Measurements from ENCODE around the gene SLBP.
A peak's percentile ranks its signal among the peaks of the same experiment; 100 is the strongest.

The SLBP gene

DNA sequence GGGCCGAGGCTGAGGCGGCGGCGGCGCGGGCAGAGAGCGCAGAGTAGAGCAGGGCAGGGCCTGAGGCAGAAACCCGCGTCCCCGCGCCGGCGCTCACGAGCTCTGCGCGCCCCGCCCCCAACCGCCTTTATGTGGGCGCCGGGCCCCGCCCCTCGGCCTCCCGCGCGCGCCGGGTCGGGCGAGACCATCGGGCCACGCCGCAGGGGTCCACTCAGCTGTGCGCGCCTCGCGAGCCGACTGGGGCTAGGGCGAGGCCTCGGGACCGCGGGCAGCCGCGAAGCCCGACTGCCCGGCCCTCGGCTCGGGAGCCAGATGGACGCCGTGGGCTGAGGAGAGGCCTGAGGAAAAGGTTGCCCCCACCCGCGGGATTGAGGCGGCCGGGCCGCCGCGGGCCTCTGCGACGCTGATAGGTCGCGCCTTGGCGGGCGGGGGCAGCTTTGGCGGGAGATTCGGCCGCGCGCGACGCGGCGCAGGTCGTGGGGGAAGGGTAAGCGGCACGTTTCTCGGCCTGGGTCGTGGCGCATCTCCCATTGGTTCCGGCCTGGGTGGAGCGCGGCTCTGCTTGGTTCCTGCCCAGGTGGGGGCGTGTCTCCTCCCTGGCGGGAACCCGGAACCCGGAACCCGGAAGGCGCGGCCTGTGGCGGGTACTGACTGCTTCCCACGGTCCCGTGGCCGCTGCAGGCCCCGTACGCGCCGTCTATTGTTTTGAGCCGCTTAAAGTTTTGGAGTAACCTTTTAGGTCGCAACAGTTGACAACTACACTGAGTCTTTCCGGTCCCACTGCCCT is at the start of gene SLBP:
TSS of gene SLBP (minus strand) at position 104 of the 787 bp plus-strand sequence. CDS start 131 bp downstream, outside the sequence.
- peak; percentile 94 to 99 (median 98) for DNase-seq (ENCODE audit: low read depth in 4 of 4, low spot score in 1 of 4)

DNA sequence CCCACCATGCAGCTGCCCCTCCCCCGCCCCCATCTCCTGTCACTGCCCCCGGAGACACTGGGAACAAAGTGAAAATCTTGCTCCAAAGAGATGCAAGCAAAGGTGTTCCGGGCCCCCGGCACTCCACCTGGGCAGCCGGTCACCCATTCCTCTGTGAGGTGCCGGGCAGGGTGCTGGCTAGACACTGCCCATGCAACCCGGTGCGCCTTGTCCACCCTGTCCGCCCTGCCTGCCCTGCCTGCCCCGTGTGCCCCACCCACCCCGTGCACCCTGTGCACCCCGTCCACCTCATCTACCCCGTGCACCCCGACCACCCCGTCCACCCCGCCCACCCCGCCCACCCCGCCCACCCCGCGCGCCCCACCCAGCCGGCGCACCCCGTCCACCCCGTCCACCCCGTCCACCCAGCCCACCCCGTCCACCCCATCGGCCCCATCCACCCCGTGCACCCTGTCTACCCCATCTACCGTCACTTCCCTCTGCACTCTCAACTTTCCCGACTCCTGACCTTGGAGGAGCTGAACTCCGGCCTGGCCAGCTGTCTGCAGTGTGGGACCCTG is 49.1 kb upstream of the SLBP start:
- DNase-seq (ENCODE audit: low read depth in 4 of 4, low spot score in 1 of 4): no peak

DNA sequence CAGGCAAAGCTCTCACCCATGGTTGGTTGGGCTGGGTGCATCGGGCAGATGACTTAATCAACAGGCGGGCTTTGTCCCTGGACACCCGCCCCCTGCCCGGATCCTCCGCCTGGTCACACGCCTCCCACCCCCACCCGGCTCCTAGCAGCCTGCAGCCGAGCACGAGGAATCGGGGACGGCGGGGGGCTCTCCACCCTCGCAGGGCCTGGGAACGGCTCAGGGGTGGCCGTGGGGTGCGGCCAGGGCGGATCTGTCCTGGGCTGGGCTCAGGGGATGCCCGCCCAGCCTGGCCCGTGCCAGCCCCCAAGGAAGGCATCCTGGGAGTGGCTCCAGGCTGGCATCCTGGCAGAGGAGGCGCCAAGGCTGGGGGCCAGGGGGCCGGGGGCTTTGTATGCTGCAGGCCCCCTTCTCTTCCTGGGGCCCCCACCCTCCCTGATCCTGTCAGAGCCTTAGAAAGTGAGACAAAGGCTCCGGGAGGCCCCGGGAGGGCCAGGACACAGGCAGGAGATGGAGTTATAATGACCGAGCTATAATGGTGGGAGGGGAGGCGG is 48.5 kb upstream of the SLBP start:
- no peak for DNase-seq (ENCODE audit: low read depth in 4 of 4, low spot score in 1 of 4)

DNA sequence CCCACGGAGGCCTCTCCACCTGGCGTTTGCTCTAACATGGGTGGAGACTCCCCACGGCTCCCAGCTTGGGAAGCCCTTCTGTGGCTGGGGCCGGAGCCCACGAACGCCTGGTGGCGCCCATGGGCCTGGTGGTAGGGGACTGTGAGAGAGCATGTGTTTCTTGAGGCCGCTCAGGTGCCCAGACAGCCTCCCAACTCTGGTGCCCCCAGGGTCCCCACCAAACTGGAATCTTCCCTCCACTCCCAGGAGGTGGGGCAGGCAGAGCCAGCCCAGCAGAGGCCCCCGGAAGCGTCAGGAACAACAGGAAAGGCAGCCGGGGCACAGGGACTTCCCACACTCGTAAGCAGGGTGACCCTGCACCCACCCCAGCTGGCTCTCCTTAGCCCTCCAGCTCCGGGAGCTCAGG is 47.7 kb upstream of the SLBP start:
- DNase-seq (ENCODE audit: low read depth in 4 of 4, low spot score in 1 of 4): no peak

DNA sequence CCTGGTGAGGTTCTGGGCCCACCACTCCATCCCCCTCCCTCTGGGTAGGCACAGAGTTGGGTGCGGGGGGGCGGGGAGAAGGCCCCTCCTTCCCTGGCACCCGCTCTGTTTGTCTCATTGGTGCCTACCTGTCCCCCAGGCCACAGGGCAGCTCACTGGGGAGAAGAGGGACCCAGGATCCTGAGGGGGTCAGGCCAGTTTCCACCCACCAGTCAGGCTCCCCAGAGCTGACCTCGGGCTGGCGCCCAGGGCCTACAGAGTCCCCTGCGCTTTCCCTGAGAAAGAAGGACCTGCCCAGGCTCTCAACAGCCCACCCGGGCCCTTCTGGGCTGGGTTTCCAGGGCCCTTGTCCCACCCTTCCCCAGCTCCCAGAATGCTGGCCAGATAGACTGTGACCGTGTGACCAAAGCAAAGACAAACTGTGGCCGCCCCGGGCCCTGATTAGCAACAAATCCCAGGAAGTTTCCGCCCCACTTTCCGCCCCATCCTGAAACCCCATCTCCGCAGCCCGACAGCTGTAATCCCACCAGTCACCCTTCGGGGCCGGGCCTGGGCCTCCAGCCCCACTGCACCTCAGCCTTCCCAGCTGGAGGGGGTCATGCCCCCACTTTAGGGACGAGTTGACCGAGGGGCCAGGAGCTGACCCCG is 47.2 kb upstream of the SLBP start:
- no peak for DNase-seq (ENCODE audit: low read depth in 4 of 4, low spot score in 1 of 4)

DNA sequence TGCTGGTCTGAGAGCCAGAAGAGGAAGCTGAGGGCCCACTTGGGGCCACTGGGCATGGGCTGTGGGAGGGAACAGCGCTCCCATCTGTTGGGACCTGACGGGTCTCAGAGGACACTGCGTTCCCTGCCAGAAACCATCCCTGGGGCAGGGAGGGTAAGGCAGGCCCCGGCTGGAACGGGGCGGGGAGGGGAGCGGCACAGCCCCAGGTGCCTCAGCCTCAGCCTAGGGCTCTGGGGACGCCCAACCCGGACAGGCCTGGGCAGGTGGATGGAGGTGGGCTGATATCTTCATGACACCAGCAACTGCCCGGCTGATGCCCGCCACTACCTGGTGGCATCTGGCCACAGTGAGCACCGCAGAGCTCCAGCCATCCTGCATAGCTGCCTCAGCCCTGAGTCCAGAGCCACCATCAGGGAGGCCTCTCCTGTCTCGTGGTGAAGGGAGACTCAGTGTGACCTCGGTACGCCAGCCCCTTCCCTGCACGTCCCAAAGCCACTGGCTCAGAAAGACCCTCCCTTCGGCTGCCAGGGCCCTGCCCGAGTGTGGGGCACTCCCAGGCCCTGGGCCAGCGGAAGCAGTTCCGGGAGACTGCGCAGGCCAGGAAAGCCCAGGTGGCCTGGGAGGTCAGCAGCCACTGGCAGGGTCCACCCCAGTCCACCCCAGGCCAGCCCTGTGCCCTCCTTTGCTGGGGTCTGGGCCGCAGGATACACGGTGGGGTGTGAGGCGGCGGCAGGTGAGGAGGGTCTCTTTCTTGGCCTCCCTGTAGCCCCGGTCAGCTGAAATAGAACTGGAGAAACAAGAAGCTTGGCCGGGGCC is 46.4 kb upstream of the SLBP start:
- no peak for DNase-seq (ENCODE audit: low read depth in 4 of 4, low spot score in 1 of 4)

DNA sequence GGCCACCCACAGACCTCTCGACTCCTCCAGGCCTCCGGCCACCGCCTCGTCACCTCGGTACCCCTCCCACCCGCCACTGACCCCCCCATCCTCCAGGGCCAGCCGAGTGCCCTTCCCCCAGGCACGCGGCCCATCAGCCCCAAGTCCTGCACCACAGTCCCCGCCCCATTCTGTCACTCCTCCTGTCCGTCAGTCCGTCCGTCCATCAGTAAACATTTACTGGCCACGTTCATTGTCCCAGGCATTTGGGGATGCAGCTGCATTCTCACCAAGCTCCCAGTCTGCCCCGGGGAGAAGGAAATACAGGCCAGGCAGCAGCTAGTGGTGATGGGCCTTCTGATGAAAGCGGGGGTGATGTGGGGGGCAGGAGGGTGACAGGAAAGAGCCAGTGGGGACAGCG is 45.7 kb upstream of the SLBP start:
- DNase-seq (ENCODE audit: low read depth in 4 of 4, low spot score in 1 of 4): no peak

DNA sequence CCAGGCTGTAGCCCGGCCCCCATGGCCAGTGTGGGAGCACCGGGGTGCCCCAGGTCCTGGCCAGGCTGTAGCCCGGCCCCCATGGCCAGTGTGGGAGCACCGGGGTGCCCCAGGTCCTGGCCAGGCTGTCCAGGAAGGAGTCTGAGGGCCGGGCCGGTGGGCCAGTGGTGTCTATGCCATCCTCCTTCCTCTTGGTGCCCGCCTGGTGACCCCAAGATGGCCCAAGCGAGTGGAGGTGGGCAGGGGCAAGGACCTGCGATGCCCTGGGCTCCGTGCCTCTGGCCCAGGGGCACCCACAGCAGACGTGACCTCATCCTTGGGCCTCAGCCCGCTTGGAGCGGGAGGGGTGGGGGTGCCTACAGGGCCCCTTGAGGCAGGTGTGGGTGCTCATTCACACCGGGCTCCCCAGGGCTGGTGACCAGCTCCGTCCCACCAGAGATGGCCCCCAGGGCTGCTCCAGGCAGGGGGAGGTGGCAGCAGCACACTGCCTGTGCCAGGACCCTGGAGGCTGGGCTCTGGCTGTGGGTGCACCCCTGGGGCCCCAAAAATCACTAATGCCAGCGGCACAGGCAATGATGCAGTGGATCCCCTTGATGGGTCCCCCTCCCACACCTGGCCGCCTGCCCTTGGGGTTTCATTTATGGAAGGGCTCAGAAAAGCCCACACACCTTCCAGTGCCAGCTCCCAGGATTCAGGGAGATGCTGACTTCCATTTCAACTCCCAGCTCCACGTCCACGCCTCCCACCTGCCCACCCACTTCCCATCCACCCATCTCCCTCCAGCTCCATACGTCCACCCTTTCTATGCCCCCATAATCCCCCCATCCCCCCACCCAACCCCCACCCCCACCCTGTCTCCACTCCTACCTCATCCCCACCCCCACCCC is 45.0 kb upstream of the SLBP start:
- no peak for DNase-seq (ENCODE audit: low read depth in 4 of 4, low spot score in 1 of 4)

DNA sequence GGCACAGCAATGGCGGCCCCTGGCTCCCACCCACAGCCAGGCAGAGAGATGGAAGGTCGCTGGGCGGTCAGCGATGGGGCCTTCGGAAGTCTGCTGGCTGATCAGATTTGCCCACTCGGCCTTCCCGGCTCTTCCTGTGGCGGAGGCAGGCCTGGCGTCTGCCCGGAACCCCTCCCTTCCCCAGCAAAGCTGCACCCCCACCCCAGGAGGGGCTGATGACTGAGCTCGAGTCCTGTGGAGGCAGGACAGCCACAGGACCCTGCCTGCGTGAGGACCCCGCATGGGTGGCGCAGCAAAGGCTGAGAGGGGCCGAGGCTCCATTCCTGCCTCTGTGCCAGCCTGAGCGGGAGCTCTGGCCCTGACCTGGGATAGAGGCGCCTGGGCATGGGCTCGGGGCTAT is 44.0 kb upstream of the SLBP start:
- DNase-seq (ENCODE audit: low read depth in 4 of 4, low spot score in 1 of 4): no peak

DNA sequence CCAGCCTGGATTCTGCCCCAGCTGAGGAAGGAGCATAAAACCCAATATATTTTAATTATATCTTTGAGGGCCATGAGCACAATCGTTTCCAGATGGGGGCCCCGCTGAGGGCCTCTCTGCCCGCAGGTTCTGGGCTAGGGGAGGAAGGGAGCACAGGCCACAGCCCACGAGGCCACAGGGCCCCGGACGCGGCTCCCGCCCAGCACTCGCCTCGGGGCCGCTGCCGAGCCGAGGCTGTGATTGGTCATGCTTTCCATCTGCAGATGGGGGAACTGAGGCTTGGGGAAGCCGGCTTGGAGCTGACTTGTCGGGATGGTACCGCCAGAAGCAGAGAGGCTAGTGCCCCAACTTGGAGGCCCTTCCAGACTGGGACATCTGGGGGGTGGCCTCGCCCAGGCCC is 43.2 kb upstream of the SLBP start:
- no peak for DNase-seq (ENCODE audit: low read depth in 4 of 4, low spot score in 1 of 4)

DNA sequence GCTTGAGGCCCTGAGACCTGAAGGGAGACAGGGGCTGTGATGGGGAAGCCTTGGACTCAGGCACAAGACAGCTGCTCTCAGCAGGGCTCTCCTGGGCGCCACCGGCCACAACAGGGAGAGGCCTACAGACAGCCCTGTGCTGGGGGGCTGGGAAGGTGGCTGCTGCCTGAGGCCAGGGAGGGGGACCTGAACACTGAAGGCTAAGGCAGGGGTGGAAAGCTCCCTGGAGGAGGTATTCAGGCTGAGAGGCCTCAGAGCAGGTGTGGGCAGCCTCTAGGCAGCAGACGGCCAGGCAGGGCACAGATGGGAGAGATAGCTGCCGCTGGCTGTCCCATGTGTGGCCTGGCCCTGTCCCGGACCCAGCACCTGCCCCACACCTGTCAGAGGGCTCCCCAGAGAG is 42.2 kb upstream of the SLBP start:
- DNase-seq (ENCODE audit: low read depth in 4 of 4, low spot score in 1 of 4): no peak

DNA sequence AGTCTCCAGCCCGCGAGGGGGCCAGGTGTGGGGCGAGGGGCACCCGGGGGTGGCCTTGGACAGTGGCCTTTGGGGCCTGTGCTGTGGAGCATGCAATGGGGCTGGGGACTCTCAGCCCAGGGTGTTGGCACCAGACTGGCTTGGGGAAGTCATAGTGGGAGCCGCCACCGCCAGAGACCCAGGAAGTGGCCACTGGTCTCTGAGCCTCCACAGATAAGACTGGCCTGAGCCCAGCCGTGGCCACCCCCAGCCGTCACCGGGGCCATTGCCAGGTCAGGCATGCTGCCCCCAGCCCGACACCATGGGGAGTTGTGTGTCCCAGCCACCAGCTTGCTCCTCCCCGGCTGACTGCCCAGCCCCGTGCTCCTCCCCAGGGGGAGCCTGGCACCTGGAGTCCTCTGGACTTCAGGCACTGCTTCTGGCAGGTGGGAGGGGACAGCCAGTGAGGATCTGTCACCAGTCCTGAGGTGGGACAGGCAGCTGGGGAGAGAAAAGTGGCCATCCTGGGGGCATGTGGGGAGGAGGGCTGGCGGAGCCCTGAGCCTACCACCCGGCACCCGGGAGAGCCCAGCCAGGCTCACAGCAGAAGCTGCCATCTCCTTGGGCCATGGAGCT is 41.7 kb upstream of the SLBP start:
- DNase-seq (ENCODE audit: low read depth in 4 of 4, low spot score in 1 of 4): no peak

DNA sequence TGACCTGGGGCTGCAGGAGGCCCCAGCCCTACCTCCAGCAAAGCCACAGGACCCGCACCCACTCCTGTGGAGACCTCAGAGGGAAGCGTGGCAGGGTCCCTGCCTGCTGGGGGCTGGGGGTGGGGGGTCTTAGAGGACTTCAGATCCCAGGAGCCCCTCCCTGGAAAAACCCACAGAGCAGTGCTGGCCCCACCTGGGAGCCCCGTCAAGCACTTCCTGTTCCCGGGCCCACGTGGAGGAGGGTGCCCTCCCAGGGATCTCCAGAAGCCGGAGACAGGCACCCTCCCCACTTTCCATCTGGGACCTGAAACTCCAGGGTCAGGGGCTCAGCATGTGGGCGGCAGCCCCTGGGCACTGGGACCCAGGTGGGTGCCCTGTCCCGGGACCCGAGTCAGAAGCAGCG is 41.2 kb upstream of the SLBP start:
- no peak for DNase-seq (ENCODE audit: low read depth in 4 of 4, low spot score in 1 of 4)

DNA sequence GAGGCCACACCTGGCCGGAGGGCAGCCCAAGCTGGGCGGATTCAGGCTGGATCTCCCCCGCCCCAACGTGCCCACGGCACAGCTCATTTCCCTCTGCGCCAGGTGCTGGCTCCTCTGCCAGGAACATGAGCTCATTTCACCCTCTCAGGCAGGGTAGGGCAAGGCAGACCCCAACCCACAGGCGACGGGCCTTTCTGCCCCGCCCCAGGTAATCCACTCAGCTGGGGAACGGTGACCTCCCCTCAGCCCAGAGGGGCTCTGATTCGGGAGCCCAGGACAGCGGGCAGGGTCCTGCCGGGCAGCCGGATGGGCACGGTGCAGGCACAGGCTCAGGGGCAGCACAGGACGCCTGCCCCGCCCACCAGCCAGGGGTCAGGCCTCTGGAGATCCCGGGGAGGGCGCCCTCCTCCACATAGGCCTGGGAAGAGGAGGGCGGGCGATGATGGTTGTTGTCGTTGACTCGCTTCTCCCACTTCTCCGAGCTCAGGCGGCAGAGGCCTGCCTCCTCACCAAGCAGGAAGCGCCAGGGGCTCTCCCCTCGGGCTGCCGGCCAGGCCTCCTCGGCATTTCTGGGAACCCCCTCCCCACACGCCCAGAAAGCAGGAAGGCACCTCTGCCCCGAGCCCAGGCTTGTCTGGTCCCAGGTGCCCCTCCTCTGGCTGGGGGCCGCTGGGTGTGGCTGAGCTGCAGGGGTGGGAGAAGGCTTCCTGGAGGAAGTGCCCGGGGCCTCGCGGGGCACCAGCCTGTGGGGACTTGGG is 40.3 kb upstream of the SLBP start:
- DNase-seq (ENCODE audit: low read depth in 4 of 4, low spot score in 1 of 4): peak in 1 of 4 experiments; percentile 32

DNA sequence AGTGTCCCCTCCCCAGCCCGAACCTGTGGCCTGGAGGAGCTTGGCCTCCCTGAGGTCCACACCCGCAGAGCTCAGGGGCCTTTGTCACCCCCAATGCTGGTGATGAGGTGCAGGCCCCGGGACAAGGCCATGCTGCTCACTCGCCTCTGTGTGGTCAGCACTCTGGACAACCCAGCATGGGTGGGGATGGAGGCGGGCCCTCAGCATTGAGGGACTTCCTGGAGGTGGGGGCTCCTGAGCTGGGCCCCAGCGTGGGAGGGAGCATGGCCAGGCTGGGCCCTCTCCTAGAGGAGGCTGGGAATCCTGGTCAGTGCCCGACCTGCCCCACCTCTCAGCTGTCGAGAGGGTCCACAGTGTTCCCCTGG is 39.8 kb upstream of the SLBP start:
- no peak for DNase-seq (ENCODE audit: low read depth in 4 of 4, low spot score in 1 of 4)

DNA sequence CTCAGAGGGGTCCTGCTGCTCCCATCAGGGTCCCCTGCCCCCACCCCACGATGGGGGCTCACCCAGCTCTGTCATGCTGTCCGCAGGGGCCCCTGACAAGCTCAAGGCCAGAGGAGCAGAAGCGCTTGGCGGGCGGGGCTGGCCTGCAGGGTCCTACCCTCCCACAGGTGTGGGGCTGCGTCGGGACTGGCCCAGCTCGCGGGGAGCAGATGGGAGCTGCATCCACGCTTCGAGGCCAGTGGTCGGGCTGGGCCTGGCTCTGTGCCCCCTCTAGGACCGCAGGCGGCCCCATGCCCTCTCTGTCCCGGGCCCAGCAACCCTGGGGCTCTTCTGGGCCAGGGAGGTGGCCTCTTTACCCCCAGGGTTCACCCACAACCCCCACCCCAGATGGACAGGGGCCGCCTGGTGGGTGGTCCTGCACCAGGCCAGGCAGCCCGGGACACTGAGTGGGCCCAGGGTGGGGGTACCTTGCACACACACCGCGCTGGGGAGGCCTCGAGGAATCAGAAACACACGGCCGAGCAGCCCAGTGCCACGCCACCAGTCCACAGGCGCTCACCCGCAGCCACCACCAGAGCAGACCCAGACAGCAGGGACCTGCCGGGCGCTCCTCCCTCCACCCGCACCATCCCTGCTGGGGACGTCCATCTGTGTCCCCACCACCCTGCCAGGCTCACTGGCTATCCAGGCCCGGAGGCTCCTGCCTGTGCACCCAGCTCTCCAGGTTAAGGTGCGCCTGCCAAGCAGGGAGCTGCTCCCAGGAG is 39.2 kb upstream of the SLBP start:
- no peak for DNase-seq (ENCODE audit: low read depth in 4 of 4, low spot score in 1 of 4)

DNA sequence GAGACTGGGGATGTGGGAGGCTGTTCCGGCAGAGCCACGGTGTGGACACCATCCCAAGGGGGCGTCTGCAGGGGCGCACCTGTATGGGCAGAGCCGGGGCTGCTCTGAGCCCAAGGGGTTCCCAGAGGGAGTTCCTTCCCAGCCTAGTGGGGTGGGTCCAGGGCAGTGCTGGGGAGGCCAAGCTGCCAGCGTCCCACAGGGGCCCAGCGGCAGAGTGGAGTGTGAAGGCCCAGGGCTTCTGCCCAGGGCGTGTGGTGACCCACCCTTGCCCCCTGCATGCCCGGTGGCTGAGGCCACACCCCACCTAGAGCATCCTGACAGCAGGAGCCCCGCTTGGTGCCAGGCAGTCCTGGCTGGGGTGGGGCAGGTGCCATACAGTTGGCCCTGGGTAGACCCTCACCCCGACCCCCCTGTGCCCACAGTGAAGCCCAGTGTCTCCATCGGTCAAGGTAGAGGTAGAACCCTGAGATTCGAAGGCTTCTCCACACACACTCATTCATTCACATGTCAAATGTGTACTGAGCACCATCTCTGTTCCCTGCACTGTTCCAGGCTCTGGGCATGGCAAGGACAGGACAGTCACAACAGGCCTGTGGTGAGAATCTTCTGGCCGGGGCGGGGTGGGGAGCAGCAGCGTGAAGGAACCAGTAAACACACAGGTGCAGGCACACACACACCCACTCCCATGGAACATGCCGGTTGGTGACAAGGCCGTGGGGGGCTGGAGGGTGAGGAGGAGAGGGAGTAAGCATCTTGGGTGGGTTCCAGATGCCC is 38.4 kb upstream of the SLBP start:
- no peak for DNase-seq (ENCODE audit: low read depth in 4 of 4, low spot score in 1 of 4)

DNA sequence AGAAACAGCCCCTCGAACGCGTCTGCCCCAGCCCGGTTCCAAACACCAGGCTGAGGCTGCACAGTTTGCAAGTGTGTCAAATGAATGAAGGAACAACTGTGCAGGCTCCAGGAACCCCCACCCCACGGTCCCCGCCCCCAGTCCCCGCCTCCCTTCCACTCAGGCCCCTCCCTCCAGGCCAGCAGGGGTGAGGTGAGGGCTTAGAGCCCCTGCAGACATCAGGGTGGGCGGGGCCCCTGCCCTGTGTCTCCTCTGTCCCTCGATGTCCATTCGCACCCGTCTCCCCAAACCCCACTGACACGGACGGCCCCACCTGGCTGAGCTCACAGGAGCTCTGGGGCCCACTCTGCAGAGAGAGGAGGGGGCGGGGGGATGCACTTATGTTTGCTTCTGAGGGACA is 37.7 kb upstream of the SLBP start:
- no peak for DNase-seq (ENCODE audit: low read depth in 4 of 4, low spot score in 1 of 4)
